CD14-positive monocyte (primary cell): ENCODE measurements around the gene INSYN2B. TPM values are rescaled to one million over a fixed set of nuclear protein-coding genes. Genes with fewer than 3 reads are reported as not detected.

Experiments
- DNase-seq, 3 donors: peaks; one replicate each; pipeline ENCODE4 v3.0.0-alpha.2; 2011 to 2022
- H2AFZ ChIP-seq: 2 replicates; pipeline ENCODE4 v1.6.0; 2012; ENCODE audit warnings: mild to moderate bottlenecking, low read depth, low read length, inconsistent platforms; ENCODE audit not compliant: insufficient read depth, poor library complexity, severe bottlenecking
- H3K27ac ChIP-seq, 2 donors: 1 replicate in 1 of 2; 2 replicates in 1 of 2; pipeline ENCODE4 v1.5.1; 2012 to 2013; ENCODE audit warnings: low read length in 2 of 2, control low read depth in 1 of 2, inconsistent platforms in 1 of 2, low read depth in 1 of 2, mild to moderate bottlenecking in 1 of 2
- H3K27me3 ChIP-seq, 2 donors: one replicate each; pipeline versions ENCODE4 v1.6.0 to v1.6.1; 2011 to 2013; ENCODE audit warnings: low read length in 2 of 2; ENCODE audit not compliant: control insufficient read depth in 2 of 2, insufficient read depth in 2 of 2
- H3K36me3 ChIP-seq, 2 donors: replicated peaks in 1 of 2; 1 replicate in 1 of 2; 2 replicates in 1 of 2; pipeline versions ENCODE4 v1.5.1 to v1.6.1; 2012 to 2013; ENCODE audit warnings: low read length in 2 of 2, control low read depth in 1 of 2, inconsistent platforms in 1 of 2, mild to moderate bottlenecking in 1 of 2; ENCODE audit not compliant: insufficient read depth in 2 of 2, control insufficient read depth in 1 of 2
- H3K4me1 ChIP-seq, 2 donors: 1 replicate in 1 of 2; 2 replicates in 1 of 2; pipeline versions ENCODE4 v1.5.1 to v1.6.1; 2012 to 2013; ENCODE audit warnings: low read length in 2 of 2, control low read depth in 1 of 2, inconsistent platforms in 1 of 2, mild to moderate bottlenecking in 1 of 2, moderate library complexity in 1 of 2; ENCODE audit not compliant: insufficient read depth in 2 of 2, control insufficient read depth in 1 of 2
- H3K4me2 ChIP-seq: replicated peaks from 2 replicates; pipeline ENCODE3; 2012; ENCODE audit warnings: low read length, moderate library complexity, mild to moderate bottlenecking; ENCODE audit not compliant: poor library complexity, severe bottlenecking; ENCODE audit errors: extremely low read depth
- H3K4me3 ChIP-seq, 3 experiments: fragments of 200-600 bp in 1 of 3; sonication (generic) in 1 of 3; replicated peaks in 1 of 3; 1 replicate in 2 of 3; 2 replicates in 1 of 3; pipeline ENCODE4 v1.5.1; 2011 to 2013; ENCODE audit warnings: low read length in 3 of 3, mild to moderate bottlenecking in 3 of 3, control low read depth in 2 of 3, low read depth in 2 of 3, inconsistent platforms in 1 of 3, moderate library complexity in 1 of 3
- H3K79me2 ChIP-seq: 2 replicates; pipeline ENCODE4 v1.6.0; 2012; ENCODE audit warnings: mild to moderate bottlenecking, control low read depth, inconsistent platforms, low read length, moderate library complexity; ENCODE audit not compliant: insufficient read depth
- H3K9ac ChIP-seq: 2 replicates; pipeline ENCODE4 v1.6.0; 2017; ENCODE audit warnings: low read length, mild to moderate bottlenecking; ENCODE audit not compliant: insufficient read depth, poor library complexity, severe bottlenecking
- H3K9me3 ChIP-seq, 2 donors: replicated peaks in 1 of 2; 1 replicate in 1 of 2; 2 replicates in 1 of 2; pipeline versions ENCODE4 v1.5.1 to v1.6.1; 2012 to 2013; ENCODE audit warnings: low read length in 2 of 2, control low read depth in 1 of 2; ENCODE audit not compliant: control insufficient read depth in 1 of 2, insufficient read depth in 1 of 2
- H4K20me1 ChIP-seq: 2 replicates; pipeline ENCODE4 v1.6.0; 2012; ENCODE audit warnings: mild to moderate bottlenecking, low read length, control low read depth, moderate library complexity; ENCODE audit not compliant: insufficient read depth
- H3K27ac Mint-ChIP-seq, 7 donors: one replicate each; pipeline ENCODE4 v1.8.0; 2020; ENCODE audit warnings: mild to moderate bottlenecking in 7 of 7, mixed read lengths in 7 of 7, moderate library complexity in 6 of 7, inconsistent platforms in 2 of 7
- H3K27me3 Mint-ChIP-seq, 3 donors: one replicate each; pipeline ENCODE4 v1.8.0; 2021 to 2022; ENCODE audit warnings: low read depth in 3 of 3, mild to moderate bottlenecking in 3 of 3, mixed read lengths in 3 of 3, moderate library complexity in 3 of 3, inconsistent platforms in 1 of 3
- H3K36me3 Mint-ChIP-seq, 2 donors: one replicate each; pipeline ENCODE4 v1.8.0; 2020; ENCODE audit warnings: mixed read lengths in 2 of 2, inconsistent platforms in 1 of 2, mild to moderate bottlenecking in 1 of 2
- H3K4me1 Mint-ChIP-seq: one replicate; pipeline ENCODE4 v1.8.0; 2020; ENCODE audit warnings: mild to moderate bottlenecking, mixed read lengths
- H3K4me3 Mint-ChIP-seq, 2 donors: one replicate each; pipeline ENCODE4 v1.8.0; 2020; ENCODE audit warnings: mild to moderate bottlenecking in 2 of 2, mixed read lengths in 2 of 2, moderate library complexity in 1 of 2
- H3K9me3 Mint-ChIP-seq, 7 donors: one replicate each; pipeline ENCODE4 v1.8.0; 2020 to 2022; ENCODE audit warnings: mixed read lengths in 7 of 7, mild to moderate bottlenecking in 6 of 7, moderate library complexity in 6 of 7, inconsistent platforms in 2 of 7
- WGBS: methylation state at CpG from one replicate; pipeline ENCODE4 v1.1.5; 2013; ENCODE audit warnings: missing lambda C conversion rate; ENCODE audit not compliant: insufficient coverage; 5-methylcytosine and 5-hydroxymethylcytosine counted together
- intact Hi-C, 2 donors: fragments of 100-400 bp; cut with micrococcal nuclease; formaldehyde crosslinking; loops; one replicate each; pipeline versions ENCODE4 v1.15.0 to v1.15.1; 2023
- polyA plus RNA-seq, 3 donors: library from polyadenylated mRNA; depleted of rRNA in 1 of 3; unstranded in 2 of 3; stranded (reverse) in 1 of 3; fragments of 300-500 nt in 2 of 3; fragments of >200 nt in 1 of 3; fragmentation: Illumina TruSeq in 2 of 3; gene quantifications; 1 replicate in 2 of 3; 2 replicates in 1 of 3; pipeline ENCODE4 v1.2.3, GENCODE V29; 2012 to 2021
- TF ChIP-seq, protein P1 (sequence below): fragments of 200-600 bp; IDR thresholded peaks from one replicate; pipeline ENCODE4 v1.8.0; 2022; ENCODE audit warnings: antibody characterized with exemption, mild to moderate bottlenecking

The INSYN2B gene
- polyA plus RNA-seq, 3 donors, result 0.17 TPM; not detected in 2

DNA sequence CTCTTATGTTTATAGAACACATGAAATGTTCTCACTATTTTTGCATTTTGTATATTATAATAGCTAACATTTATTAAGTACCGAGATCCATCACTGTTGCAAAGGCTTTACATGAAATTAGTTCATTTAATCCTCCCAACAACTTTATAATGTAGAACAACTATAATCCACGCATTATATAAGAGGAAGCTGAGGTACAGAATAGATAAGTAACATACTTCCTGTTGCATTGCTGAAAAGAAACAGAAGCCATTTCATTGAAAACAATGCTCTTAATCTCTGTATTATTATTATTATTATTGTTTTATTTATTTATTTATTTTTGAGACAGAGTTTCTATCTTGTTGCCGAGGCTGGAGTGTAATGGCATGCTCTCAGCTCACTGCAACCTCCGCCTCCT lies 7.9 kb upstream of the INSYN2B start:
- Mint-ChIP-seq H3K4me1 (no peaks in the 10 kb centered on the region), H3K36me3 (peaks cover 87 to 95% of the 10 kb centered on the region in 2 donors), H3K4me3 (no peak overlapping the region), H3K9me3 (no peaks in the 10 kb centered on the region), H3K27ac (no peak overlapping the region), H3K27me3 (no peaks in the 10 kb centered on the region)
- DNase-seq, result no peak
- Histone ChIP-seq H3K4me3 (no peak overlapping the region), H3K36me3 (peaks cover 94 to 99% of the 10 kb centered on the region in 2 donors), H3K27ac (no peak overlapping the region), H3K9me3 (no peaks in the 10 kb centered on the region), H3K9ac (no peak overlapping the region), H3K4me1 (no peaks in the 10 kb centered on the region), H4K20me1 (peaks cover 67% of the 10 kb centered on the region), H3K27me3 (no peaks in the 10 kb centered on the region), H2AFZ (no peak overlapping the region), H3K79me2 (no peaks in the 10 kb centered on the region), H3K4me2 (no peak overlapping the region)
- TF ChIP-seq, protein P1, sequence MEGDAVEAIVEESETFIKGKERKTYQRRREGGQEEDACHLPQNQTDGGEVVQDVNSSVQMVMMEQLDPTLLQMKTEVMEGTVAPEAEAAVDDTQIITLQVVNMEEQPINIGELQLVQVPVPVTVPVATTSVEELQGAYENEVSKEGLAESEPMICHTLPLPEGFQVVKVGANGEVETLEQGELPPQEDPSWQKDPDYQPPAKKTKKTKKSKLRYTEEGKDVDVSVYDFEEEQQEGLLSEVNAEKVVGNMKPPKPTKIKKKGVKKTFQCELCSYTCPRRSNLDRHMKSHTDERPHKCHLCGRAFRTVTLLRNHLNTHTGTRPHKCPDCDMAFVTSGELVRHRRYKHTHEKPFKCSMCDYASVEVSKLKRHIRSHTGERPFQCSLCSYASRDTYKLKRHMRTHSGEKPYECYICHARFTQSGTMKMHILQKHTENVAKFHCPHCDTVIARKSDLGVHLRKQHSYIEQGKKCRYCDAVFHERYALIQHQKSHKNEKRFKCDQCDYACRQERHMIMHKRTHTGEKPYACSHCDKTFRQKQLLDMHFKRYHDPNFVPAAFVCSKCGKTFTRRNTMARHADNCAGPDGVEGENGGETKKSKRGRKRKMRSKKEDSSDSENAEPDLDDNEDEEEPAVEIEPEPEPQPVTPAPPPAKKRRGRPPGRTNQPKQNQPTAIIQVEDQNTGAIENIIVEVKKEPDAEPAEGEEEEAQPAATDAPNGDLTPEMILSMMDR, result no peak
- intact Hi-C loops, result no loop called here
- no CpG with 5 or more reads among the region's 4 CpGs for WGBS

GRCh38 chr5:169979871-169980270 lies 424 bp downstream of the INSYN2B start:
- H3K27me3 Mint-ChIP-seq, result no peaks in the 10 kb centered on the region
- H3K36me3 Mint-ChIP-seq, result peaks cover 50 to 74% of the 10 kb centered on the region in 2 donors
- no peaks in the 10 kb centered on the region for H3K79me2 ChIP-seq
- no peaks in the 10 kb centered on the region for H3K9me3 Mint-ChIP-seq
- H3K4me1 Mint-ChIP-seq, result peaks cover 4% of the 10 kb centered on the region
- H3K4me3 Mint-ChIP-seq, result no peak overlapping the region
- H3K36me3 ChIP-seq, result peaks cover 39 to 86% of the 10 kb centered on the region in 2 donors
- no peak overlapping the region for H2AFZ ChIP-seq
- no peaks in the 10 kb centered on the region for H3K4me1 ChIP-seq
- no peaks in the 10 kb centered on the region for H3K9me3 ChIP-seq
- H3K4me3 ChIP-seq, result no peak overlapping the region
- TF ChIP-seq, protein P1, result no peak
- H4K20me1 ChIP-seq, result peaks cover 84% of the 10 kb centered on the region
- no peak overlapping the region for H3K4me2 ChIP-seq
- no peak for DNase-seq
- H3K27ac ChIP-seq, result peak overlapping the region in 1 of 2 donors; percentile 3
- intact Hi-C loops, result no loop called here
- peak overlapping the region in 1 of 7 donors; percentile 33 for H3K27ac Mint-ChIP-seq
- no peak overlapping the region for H3K9ac ChIP-seq
- H3K27me3 ChIP-seq, result no peaks in the 10 kb centered on the region
- 90% methylated on average over 3 of the region's 3 CpGs for WGBS
